ENCODE data around the gene TBX4. TPM values are rescaled to one million over a fixed set of nuclear protein-coding genes. Genes with fewer than 3 reads are reported as not detected.

TBX4 gene
- total and polyA plus RNA-seq, 2 experiments from 2014 or later: 13.9 to 15.4 TPM

GRCh38 chr17:61489719-61490490 is 37.7 kb downstream of the TBX4 start:
- Histone ChIP-seq H3K4me1 (ENCODE audit: insufficient read depth) (peaks cover 70% of the 10 kb centered on the region), H3K79me2 (no peaks in the 10 kb centered on the region), H3K36me3 (replicated peaks; ENCODE audit: insufficient read depth, low read depth) (no peaks in the 10 kb centered on the region), H2AFZ (no peak overlapping the region), H3K4me2 (no peak overlapping the region), H3K27me3 (no peaks in the 10 kb centered on the region), H3K9me2 (replicated peaks; ENCODE audit: insufficient read depth) (no peaks in the 10 kb centered on the region), H3K4me3 (no peak overlapping the region), H3K27ac (peak overlapping the region; percentile 90), H4K20me1 (ENCODE audit: insufficient read depth, poor library complexity, severe bottlenecking) (no peaks in the 10 kb centered on the region), H3K9me3 (ENCODE audit: low read depth) (no peaks in the 10 kb centered on the region)
- DNase-seq (ENCODE audit: low spot score): no peak
- WGBS (ENCODE audit: low lambda C conversion rate, missing lambda C conversion rate): 94% methylated on average over 12 of the region's 12 CpGs
- no peak for TF ChIP-seq EZH2 (IDR thresholded peaks at IDR 0.05; ENCODE audit: borderline replicate concordance)
- TF ChIP-seq CTCF (IDR thresholded peaks at IDR 0.05; ENCODE audit: poor library complexity): no peak
- TF ChIP-seq EZH2phosphoT487 (IDR thresholded peaks at IDR 0.05; ENCODE audit: low read depth, severe bottlenecking, unreplicated experiment): no peak

DNA sequence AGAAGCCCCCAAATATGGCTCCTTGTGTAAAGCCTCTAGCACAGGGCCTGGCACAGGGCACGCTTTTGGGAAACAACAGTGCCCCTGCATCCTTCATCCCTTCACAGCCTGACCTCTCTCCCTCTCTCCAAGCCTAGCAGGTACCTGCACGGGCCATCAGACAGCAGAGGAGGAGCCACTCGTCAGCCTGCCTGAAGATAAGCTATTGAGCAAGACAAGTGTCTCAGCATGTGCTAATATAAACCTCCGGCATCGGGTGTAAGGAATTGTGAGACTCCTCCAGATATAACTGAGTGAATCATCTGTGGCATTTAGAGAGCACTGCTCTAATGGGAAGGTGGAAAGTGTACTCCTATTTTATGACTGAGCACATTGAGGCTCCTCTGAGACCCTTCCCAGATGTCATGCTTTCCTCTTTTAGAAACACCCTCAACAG is 38.3 kb downstream of the TBX4 start:
- Histone ChIP-seq H3K27ac (peak overlapping the region; percentile 90), H3K79me2 (no peaks in the 10 kb centered on the region), H3K36me3 (replicated peaks; ENCODE audit: insufficient read depth, low read depth) (no peaks in the 10 kb centered on the region), H3K9me3 (ENCODE audit: low read depth) (no peaks in the 10 kb centered on the region), H2AFZ (no peak overlapping the region), H3K4me3 (no peak overlapping the region), H3K27me3 (no peaks in the 10 kb centered on the region), H3K4me2 (no peak overlapping the region), H3K9me2 (replicated peaks; ENCODE audit: insufficient read depth) (no peaks in the 10 kb centered on the region), H3K4me1 (ENCODE audit: insufficient read depth) (peaks cover 74% of the 10 kb centered on the region), H4K20me1 (ENCODE audit: insufficient read depth, poor library complexity, severe bottlenecking) (no peaks in the 10 kb centered on the region)
- WGBS (ENCODE audit: low lambda C conversion rate, missing lambda C conversion rate): 39% methylated on average over 5 of the region's 5 CpGs
- TF ChIP-seq EZH2 (IDR thresholded peaks at IDR 0.05; ENCODE audit: borderline replicate concordance) (no peak), EZH2phosphoT487 (IDR thresholded peaks at IDR 0.05; ENCODE audit: low read depth, severe bottlenecking, unreplicated experiment) (no peak), CTCF (IDR thresholded peaks at IDR 0.05; ENCODE audit: poor library complexity) (no peak)
- DNase-seq (ENCODE audit: low spot score): peak; percentile 79

GRCh38 chr17:61491981-61492380 is 39.8 kb downstream of the TBX4 start:
- TF ChIP-seq EZH2phosphoT487 (IDR thresholded peaks at IDR 0.05; ENCODE audit: low read depth, severe bottlenecking, unreplicated experiment) (no peak), CTCF (IDR thresholded peaks at IDR 0.05; ENCODE audit: poor library complexity) (no peak), EZH2 (IDR thresholded peaks at IDR 0.05; ENCODE audit: borderline replicate concordance) (no peak)
- DNase-seq (ENCODE audit: low spot score): no peak
- no peak overlapping the region for H3K4me3 ChIP-seq
- no peaks in the 10 kb centered on the region for H3K9me3 ChIP-seq (ENCODE audit: low read depth)
- H3K4me2 ChIP-seq: no peak overlapping the region
- 85% methylated on average over 3 of the region's 3 CpGs for WGBS (ENCODE audit: low lambda C conversion rate, missing lambda C conversion rate)
- peak overlapping the region; percentile 90 for H3K27ac ChIP-seq
- no peaks in the 10 kb centered on the region for H4K20me1 ChIP-seq (ENCODE audit: insufficient read depth, poor library complexity, severe bottlenecking)
- H3K79me2 ChIP-seq: no peaks in the 10 kb centered on the region
- no peaks in the 10 kb centered on the region for H3K36me3 ChIP-seq (replicated peaks; ENCODE audit: insufficient read depth, low read depth)
- H3K27me3 ChIP-seq: no peaks in the 10 kb centered on the region
- no peak overlapping the region for H2AFZ ChIP-seq
- peaks cover 72% of the 10 kb centered on the region for H3K4me1 ChIP-seq (ENCODE audit: insufficient read depth)
- H3K9me2 ChIP-seq (replicated peaks; ENCODE audit: insufficient read depth): no peaks in the 10 kb centered on the region
